Measurements from ENCODE around the gene SLC7A4. TPM values are rescaled to one million over a fixed set of nuclear protein-coding genes. Genes with fewer than 3 reads are reported as not detected.
"Not testable (repeated sequence)": the region's sequence is repeated elsewhere in the genome, so short reads cannot be mapped to it uniquely, and the experiment has no call there.

The SLC7A4 gene, protein sequence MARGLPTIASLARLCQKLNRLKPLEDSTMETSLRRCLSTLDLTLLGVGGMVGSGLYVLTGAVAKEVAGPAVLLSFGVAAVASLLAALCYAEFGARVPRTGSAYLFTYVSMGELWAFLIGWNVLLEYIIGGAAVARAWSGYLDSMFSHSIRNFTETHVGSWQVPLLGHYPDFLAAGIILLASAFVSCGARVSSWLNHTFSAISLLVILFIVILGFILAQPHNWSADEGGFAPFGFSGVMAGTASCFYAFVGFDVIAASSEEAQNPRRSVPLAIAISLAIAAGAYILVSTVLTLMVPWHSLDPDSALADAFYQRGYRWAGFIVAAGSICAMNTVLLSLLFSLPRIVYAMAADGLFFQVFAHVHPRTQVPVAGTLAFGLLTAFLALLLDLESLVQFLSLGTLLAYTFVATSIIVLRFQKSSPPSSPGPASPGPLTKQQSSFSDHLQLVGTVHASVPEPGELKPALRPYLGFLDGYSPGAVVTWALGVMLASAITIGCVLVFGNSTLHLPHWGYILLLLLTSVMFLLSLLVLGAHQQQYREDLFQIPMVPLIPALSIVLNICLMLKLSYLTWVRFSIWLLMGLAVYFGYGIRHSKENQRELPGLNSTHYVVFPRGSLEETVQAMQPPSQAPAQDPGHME
- total RNA-seq (2014; rRNA removed; shearing (Covaris generic); ENCODE audit: low replicate concordance): not detected in 2 replicates

GRCh38 chr22:21032037-21032867 lies at the start of gene SLC7A4:
Gene SLC7A4, minus strand, starts transcription at chr22:21032561. Its CDS starts 749 bp downstream, at chr22:21031812.
- no peak for DNase-seq (ENCODE audit: low read depth)
- in situ Hi-C loops (cut with HindIII; ENCODE audit: low pct_unique_long_range_greater_than_20kb, low sequenced_read_pairs): no loop called here

DNA sequence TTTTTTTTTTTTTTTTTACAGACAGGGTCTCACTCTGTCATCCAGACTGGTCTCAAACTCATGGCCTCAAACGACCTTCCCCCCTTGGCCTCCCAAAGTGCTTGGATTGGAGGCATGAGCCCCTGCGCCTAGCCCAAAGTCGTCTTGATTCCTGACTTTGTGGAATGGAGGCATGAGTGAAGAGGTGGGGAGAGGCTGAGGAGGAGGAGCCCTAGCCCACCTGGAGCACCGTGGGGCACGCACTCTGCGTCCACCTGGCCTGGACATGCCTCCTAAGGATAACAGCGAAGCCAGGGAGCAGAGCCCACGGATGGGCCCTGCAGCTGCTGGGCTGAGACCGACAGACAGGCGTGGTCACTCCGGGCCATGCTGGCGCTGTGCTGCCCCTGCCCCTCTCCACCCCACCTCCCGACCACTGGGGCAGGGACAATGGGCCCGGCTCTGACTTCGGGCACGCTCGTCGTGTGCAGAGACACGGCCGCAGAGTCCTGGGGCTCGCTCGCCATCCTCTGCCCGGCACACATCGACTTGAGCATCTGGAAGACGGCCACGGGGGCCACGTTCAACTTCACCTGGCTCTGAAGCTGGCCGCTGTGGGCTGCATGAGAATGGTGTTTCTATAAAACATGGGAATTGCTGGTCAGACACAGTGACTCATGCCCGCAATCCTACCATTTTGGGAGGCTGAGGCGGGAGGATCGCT lies 48.2 kb upstream of the SLC7A4 start:
- in situ Hi-C loops (cut with HindIII; ENCODE audit: low pct_unique_long_range_greater_than_20kb, low sequenced_read_pairs): no loop called here
- DNase-seq (ENCODE audit: low read depth): no peak

DNA sequence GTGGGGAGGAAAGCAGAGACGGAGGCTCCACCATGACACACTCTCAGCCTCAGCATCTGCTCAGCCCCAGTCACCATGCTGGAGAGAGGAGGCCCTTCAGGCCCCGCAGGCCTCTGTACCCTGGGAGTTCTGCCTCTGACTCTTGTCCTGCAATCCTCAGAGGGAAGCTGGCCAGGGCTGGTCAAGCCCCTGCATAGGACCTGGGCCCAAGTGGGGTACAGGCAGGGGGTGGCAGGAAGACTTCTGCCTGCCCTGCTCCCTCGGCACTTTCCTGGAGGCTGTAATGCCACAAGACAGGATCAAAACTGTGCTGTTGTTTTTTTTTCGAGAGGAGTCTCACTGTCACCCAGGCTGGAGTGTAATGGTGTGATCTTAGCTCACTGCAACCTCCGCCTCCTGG lies 47.1 kb upstream of the SLC7A4 start:
- in situ Hi-C loops (cut with HindIII; ENCODE audit: low pct_unique_long_range_greater_than_20kb, low sequenced_read_pairs): no loop called here

DNA sequence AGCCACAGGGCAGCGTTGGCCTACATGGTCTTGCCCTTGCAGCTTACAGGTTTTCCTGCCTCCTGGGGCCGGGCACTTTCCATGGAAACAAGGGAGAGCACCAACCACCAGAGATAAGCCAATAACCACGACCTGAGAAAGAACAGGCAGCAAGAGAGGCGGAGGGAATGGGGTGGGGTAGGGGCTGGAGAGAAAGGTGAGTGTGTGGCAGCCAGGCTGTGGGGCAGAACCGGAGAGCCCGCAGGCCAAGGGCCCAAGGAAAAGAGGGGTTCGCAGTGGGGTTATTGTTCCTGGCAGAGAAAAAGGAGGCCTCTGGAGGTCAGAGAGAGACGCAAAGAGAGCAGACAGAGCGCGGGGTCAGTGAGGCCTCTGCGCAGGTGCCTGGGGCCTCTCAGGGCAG lies 46.6 kb upstream of the SLC7A4 start:
- DNase-seq (ENCODE audit: low read depth): no peak
- in situ Hi-C loops (cut with HindIII; ENCODE audit: low pct_unique_long_range_greater_than_20kb, low sequenced_read_pairs): no loop called here

More for the DNA sequence above, 47.1 kb upstream of the SLC7A4 start:
- no peak for DNase-seq (ENCODE audit: low read depth)

- DNase-seq (ENCODE audit: low read depth): no peak
- in situ Hi-C loops (cut with HindIII; ENCODE audit: low pct_unique_long_range_greater_than_20kb, low sequenced_read_pairs): no loop called here
Measured at GRCh38 chr22:21077884-21078508, 45.6 kb upstream of the SLC7A4 start.

DNA sequence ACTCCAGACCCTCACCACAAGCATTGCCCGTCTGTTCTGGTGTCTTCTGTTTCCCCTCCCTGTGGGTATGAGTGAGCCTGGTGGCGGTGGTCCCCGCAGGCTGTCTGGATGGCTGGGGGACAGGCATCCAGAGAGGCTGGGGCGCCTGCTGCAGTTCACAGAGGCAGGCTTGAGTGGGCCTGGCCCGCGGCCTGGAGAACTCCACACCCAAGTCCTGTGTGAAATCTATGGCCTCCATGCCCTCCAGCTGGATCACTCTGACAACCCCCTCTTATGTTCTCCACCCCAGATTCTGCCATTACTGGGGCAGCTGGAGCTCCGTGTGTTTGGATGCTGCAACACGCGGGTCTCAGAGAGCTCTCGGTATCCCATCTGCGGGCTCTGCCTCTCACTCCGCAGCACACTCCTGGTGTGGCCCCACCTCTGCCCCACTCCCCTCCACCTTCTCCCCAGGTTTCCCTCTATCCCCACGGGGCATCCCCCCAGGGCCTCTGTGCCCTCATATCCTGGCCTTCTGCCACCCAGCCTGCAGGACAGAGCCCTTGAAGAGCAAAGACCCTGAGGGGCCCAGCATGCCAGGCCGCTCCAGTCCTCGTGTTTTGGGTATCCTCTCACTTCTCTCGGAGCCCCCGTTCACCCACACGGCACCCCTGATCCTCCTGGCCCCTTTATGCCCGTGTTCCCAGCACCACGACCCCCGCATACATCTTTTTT lies 44.7 kb upstream of the SLC7A4 start:
- in situ Hi-C loops (cut with HindIII; ENCODE audit: low pct_unique_long_range_greater_than_20kb, low sequenced_read_pairs): no loop called here
- DNase-seq (ENCODE audit: low read depth): no peak

DNA sequence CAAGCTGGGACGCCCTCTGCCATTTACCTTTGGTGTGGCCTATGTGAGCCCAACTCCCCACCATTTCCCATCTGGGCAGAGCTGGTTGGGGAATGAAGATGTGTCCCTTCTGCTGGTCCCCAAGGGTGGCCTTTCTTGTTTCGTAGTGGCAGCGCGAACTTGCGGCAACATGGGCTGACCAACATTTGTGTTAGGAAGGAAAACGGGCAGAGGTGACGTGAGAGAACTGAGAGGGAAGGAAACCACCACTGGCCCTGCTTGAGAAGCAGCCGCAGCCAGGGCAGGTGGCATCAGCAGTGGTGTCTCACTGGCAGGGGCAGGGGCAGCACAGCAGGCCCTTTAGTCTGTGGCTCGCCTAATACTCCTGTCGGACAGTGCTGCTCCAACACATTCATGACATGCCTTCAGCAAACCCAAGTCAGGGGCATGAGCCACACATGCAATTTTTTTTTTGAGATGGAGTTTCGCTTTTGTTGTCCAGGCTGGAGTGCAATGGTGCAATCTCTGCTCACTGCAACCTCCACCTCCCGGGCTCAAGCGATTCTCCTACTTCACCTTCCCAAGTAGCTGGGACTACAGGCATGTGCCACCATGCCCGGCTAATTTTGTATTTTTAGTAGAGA lies 43.3 kb upstream of the SLC7A4 start:
- in situ Hi-C loops (cut with HindIII; ENCODE audit: low pct_unique_long_range_greater_than_20kb, low sequenced_read_pairs): no loop called here
- DNase-seq (ENCODE audit: low read depth): no peak

- in situ Hi-C loops (cut with HindIII; ENCODE audit: low pct_unique_long_range_greater_than_20kb, low sequenced_read_pairs): no loop called here
- DNase-seq (ENCODE audit: low read depth): peak; percentile 49
Measured at GRCh38 chr22:21074102-21074715, 41.8 kb upstream of the SLC7A4 start.

DNA sequence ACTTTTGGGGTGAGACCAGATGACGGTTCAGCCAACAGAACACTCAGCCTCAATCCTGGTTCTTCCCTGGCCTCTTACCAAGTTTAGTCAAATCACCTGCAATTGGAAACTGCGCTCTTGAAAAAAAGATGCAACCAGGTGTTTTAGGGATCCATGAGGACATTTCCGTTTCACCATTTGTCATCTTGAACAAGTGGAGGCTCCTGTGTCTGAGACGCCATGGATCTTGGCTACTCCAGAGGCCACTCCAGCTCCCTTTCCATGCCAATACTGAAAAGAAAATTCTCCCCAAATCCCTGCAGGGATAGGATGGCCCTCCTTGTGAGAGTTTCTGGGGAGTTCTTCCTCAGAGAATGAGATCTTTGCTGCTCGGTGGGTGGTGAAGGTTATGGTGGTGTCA lies 41.1 kb upstream of the SLC7A4 start:
- in situ Hi-C loops (cut with HindIII; ENCODE audit: low pct_unique_long_range_greater_than_20kb, low sequenced_read_pairs): no loop called here

GRCh38 chr22:21073023-21073422 lies 40.7 kb upstream of the SLC7A4 start:
- in situ Hi-C loops (cut with HindIII; ENCODE audit: low pct_unique_long_range_greater_than_20kb, low sequenced_read_pairs): no loop called here
- no peak for DNase-seq (ENCODE audit: low read depth)

More for the DNA sequence above, 41.1 kb upstream of the SLC7A4 start:
- DNase-seq (ENCODE audit: low read depth): no peak

DNA sequence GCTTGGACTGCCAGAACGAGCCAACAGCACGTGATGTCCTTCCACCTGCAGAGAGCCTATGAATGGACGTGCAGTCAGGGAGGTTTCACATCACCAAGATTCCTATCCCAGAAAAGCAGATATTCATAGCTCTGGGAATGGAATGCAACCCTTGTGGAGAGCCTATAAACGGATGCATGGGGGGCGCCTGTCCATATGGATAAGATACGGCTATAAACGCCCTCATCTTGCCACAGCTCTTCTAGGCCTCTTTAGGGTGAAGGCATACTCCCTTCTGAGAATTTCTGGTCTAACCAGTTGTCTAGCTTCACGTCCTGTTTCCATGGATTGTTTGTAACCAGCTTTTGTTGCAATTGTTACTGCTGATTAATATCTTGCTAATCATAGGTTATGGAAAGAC lies 39.4 kb upstream of the SLC7A4 start:
- in situ Hi-C loops (cut with HindIII; ENCODE audit: low pct_unique_long_range_greater_than_20kb, low sequenced_read_pairs): not testable (repeated sequence)

DNA sequence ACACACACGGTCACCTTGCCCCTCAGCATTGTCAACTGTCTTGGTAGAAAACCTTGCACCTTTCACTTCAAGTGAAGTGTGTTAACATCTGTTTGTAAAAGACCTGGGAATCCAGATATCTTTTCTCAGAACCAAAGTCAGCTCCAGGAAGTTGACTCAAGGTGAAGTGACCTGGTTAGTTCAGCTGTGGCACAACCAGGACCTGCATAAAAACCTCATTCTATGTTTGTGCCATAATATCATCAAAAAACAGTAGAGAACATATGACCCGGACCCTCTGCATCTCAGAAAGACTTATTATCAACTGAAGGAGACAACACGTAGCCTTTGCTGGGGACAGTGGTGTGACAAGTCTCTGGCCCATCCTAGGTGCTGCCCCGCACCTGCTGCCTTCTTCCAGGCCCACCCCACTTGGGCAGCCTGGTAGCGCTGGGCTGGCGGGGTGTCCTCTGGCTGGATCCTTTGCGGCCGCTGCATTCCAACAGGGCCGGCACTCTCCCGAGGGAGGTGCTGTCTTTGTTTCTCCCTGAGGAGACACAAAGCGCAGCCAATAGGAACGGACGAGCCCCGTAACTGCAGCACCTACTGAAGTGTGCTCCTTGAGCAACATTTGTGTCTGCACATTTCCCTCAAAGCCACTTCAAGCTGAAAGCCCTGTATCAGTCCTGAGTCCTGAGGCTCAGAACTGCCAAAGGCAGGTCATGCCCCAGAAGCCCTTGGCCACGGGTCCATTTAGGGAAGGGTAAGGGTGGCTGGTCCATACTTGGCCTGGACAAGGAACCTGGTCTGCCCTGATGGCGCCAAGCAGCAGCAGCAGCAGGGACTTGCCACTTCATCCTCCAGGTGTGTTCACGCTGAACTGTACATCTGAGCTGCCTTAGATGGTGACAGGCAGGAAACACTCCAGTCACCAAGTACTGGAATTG lies 38.6 kb upstream of the SLC7A4 start:
- no peak for DNase-seq (ENCODE audit: low read depth)

More for the DNA sequence above, 39.4 kb upstream of the SLC7A4 start:
- DNase-seq (ENCODE audit: low read depth): not testable (repeated sequence)

GRCh38 chr22:21069375-21069774 lies 37.0 kb upstream of the SLC7A4 start:
- DNase-seq (ENCODE audit: low read depth): no peak
- in situ Hi-C loops (cut with HindIII; ENCODE audit: low pct_unique_long_range_greater_than_20kb, low sequenced_read_pairs): no loop called here

More for the DNA sequence above, 38.6 kb upstream of the SLC7A4 start:
- in situ Hi-C loops (cut with HindIII; ENCODE audit: low pct_unique_long_range_greater_than_20kb, low sequenced_read_pairs): no loop called here

- DNase-seq (ENCODE audit: low read depth): no peak
Measured at GRCh38 chr22:21068681-21069276, 36.4 kb upstream of the SLC7A4 start.

More at GRCh38 chr22:21068681-21069276, 36.4 kb upstream of the SLC7A4 start:
- in situ Hi-C loops (cut with HindIII; ENCODE audit: low pct_unique_long_range_greater_than_20kb, low sequenced_read_pairs): no loop called here

Data from Caki2 (cell line).